ENCODE results near the gene PDCD5. TPM values are rescaled to one million over a fixed set of nuclear protein-coding genes. Genes with fewer than 3 reads are reported as not detected.
"Not testable (repeated sequence)": the region's sequence is repeated elsewhere in the genome, so short reads cannot be mapped to it uniquely, and the experiment has no call there.

The PDCD5 gene
- polyA plus RNA-seq, 1 donor from 2014 or later, result 101 TPM

DNA sequence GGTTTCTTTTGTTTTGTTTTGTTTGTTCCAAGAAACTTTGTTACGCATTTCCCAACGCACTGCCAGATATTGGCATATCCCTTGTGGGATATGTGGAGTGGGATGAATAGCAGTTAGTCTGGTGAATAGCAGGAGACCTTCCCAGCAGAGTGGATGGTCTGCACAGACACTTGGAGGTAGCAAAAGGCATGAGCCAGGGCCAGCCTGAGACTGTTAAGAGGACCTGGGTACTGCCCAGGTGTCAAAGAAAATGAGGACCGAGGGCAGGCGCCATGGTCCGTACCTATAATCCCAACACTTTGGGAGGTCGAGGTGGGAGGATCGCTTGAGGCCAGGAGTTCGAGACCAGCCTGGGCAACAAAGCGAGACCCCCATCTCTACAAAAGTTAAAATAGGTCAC is 13.5 kb upstream of the PDCD5 start:
- Mint-ChIP-seq H3K4me1 (no peaks in the 10 kb centered on the region), H3K9me3 (no peaks in the 10 kb centered on the region), H3K27me3 (peaks cover 10% of the 10 kb centered on the region), H3K4me3 (no peak overlapping the region), H3K36me3 (no peaks in the 10 kb centered on the region), H3K27ac (no peak overlapping the region)

DNA sequence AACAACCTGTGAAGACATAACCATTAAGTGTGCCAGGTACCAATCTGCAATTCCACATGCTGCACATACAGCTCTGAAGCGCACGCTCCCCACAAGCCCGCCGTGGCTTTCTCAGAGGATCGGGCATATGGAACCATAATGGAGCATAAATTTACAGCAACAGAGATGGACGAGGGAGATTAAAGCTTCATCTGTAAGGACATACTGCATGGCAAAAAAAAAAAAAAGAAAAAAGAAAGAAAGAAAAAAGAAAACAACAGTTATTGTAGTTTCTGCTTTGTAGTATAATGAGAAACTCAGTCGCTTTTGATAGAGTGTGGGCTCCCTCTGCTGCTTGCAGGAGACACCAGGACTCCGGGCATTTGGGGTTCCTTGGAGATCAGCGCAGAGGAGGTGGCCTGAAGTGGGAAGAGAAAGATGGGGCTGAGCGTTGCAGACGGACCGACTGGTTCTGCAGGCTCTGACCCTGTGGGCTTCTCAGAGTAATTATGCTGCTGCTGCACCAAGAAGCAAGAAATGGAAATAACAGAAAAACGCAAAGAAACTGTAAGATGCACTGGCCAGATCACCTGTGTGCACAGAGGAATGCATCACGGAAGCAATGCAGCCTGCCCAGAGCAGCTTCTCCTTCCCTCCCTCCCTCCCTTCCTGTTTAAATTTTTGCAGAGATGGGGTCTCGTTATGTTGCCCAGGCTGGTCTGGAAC is 10.8 kb upstream of the PDCD5 start:
- Mint-ChIP-seq H3K36me3 (no peaks in the 10 kb centered on the region), H3K9me3 (no peaks in the 10 kb centered on the region), H3K27me3 (peaks cover 15% of the 10 kb centered on the region), H3K4me1 (no peaks in the 10 kb centered on the region), H3K27ac (no peak overlapping the region), H3K4me3 (peak overlapping the region in 1 of 4 donors; percentile 32)

- peaks cover 15% of the 10 kb centered on the region for H3K27me3 Mint-ChIP-seq
- H3K36me3 Mint-ChIP-seq, H3K9me3 Mint-ChIP-seq, H3K4me1 Mint-ChIP-seq, H3K27ac Mint-ChIP-seq, H3K4me3 Mint-ChIP-seq: not testable (repeated sequence)
These were observed 9.4 kb upstream of the PDCD5 start for GRCh38 chr19:32571471-32572075.

DNA sequence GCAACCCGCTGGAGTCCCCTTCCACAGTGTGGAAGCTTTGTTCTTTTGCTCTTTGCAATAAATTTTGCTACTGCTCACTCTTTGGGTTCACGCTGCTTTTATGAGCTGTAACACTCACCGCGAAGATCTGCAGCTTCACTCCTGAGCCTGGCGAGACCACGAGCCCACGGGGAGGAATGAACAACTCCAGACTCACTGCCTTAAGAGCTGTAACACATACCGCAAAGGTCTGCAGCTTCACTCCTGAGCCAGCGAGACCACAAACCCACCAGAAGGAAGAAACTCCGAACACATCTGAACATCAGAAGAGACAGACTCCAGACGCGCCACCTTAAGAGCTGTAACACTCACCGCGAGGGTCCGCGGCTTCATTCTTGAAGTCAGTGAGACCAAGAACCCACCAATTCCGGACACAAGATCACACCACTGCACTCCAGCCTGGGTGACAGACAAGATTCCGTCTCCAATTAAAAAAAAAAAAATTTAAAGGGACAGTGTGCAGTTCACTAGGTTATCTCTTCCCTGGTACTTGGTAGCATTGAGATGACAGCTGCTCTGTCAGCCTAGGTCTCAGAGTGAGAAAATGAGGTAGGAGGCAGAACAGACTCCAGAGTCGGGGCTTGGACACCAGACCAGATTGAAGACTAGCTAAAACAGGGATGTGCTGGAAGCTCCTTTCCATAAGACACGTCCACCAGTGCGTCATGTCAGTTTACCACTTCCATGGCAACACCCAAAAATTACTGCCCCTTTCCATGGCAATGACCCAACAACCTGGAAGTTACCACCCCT is 8.1 kb upstream of the PDCD5 start:
- H3K4me1 Mint-ChIP-seq, H3K27ac Mint-ChIP-seq, H3K9me3 Mint-ChIP-seq, H3K36me3 Mint-ChIP-seq: not testable (repeated sequence)
- Mint-ChIP-seq H3K4me3 (peak overlapping the region in 1 of 4 donors; percentile 83), H3K27me3 (peaks cover 13% of the 10 kb centered on the region)

- Mint-ChIP-seq H3K36me3 (peaks cover 1% of the 10 kb centered on the region), H3K27ac (no peak overlapping the region), H3K4me1 (no peaks in the 10 kb centered on the region), H3K4me3 (no peak overlapping the region), H3K27me3 (peaks cover 12% of the 10 kb centered on the region), H3K9me3 (no peaks in the 10 kb centered on the region)
These were observed 7.5 kb upstream of the PDCD5 start for GRCh38 chr19:32573492-32573794.

DNA sequence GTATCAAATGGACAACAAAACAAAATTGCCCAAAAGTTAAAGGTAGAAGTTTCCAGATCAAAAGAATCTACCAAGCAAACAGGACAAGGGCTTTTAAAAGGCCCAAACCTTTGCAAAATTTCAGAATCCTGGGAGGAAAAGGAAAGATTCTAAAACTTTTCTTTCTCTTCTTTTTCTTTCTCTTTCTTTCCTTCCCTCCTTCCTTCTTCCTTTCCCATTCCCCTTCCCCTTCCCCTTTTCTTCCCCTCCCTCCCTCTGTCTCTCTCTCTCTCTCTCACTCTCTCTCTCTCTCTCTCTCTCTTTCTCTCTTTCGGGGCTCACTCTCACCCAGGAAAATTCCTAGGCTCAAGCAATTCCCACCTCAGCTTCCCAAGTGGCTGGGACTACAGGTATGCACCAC is 4.2 kb upstream of the PDCD5 start:
- Mint-ChIP-seq H3K27ac (no peak overlapping the region), H3K4me3 (no peak overlapping the region), H3K36me3 (peaks cover 3% of the 10 kb centered on the region)

GRCh38 chr19:32580353-32580900 is 563 bp upstream of the PDCD5 start:
- H3K9me3 Mint-ChIP-seq, result no peaks in the 10 kb centered on the region
- H3K27me3 Mint-ChIP-seq, result no peaks in the 10 kb centered on the region
- H3K4me3 Mint-ChIP-seq, result peak overlapping the region; percentile 92 to 96 (median 94)
- peak overlapping the region in 2 of 3 donors; percentile 50 to 90 for H3K27ac Mint-ChIP-seq
- peaks cover 13 to 16% (median 15%) of the 10 kb centered on the region in 3 donors for H3K4me1 Mint-ChIP-seq
- peaks cover 8% of the 10 kb centered on the region for H3K36me3 Mint-ChIP-seq

More for the DNA sequence above, 4.2 kb upstream of the PDCD5 start:
- H3K27me3 Mint-ChIP-seq, result peaks cover 5% of the 10 kb centered on the region
- no peaks in the 10 kb centered on the region for H3K9me3 Mint-ChIP-seq
- peaks cover 2 to 3% (median 3%) of the 10 kb centered on the region in 3 donors for H3K4me1 Mint-ChIP-seq

DNA sequence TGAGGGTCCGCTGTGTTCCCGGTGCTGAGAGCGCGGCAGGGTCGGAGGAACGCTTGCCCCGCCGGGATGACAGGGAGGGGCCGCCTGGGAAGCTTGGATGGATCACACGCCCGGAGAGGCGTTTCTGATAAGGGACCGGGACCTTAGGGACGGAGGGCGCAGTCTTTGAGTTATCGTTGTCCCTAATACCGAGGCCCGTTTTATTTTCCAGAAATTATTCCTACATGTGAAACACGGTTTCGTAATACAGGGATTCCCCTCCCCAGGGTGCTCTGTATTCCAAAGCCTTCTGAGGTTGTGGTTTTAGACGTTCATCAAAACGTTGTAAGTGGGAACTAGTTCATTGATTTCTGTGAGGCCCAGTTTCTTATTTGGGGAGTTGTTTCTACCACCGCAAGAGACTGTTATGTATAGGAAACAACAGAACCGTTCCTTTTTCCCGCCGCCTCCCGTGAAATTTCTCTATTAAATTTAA is 752 bp downstream of the PDCD5 start:
- H3K9me3 Mint-ChIP-seq, result no peaks in the 10 kb centered on the region
- peak overlapping the region; percentile 85 to 96 (median 89) for H3K4me3 Mint-ChIP-seq
- H3K36me3 Mint-ChIP-seq, result peaks cover 8% of the 10 kb centered on the region
- peaks cover 13 to 17% (median 16%) of the 10 kb centered on the region in 3 donors for H3K4me1 Mint-ChIP-seq
- peak overlapping the region in 2 of 3 donors; percentile 39 to 46 for H3K27ac Mint-ChIP-seq
- no peaks in the 10 kb centered on the region for H3K27me3 Mint-ChIP-seq

DNA sequence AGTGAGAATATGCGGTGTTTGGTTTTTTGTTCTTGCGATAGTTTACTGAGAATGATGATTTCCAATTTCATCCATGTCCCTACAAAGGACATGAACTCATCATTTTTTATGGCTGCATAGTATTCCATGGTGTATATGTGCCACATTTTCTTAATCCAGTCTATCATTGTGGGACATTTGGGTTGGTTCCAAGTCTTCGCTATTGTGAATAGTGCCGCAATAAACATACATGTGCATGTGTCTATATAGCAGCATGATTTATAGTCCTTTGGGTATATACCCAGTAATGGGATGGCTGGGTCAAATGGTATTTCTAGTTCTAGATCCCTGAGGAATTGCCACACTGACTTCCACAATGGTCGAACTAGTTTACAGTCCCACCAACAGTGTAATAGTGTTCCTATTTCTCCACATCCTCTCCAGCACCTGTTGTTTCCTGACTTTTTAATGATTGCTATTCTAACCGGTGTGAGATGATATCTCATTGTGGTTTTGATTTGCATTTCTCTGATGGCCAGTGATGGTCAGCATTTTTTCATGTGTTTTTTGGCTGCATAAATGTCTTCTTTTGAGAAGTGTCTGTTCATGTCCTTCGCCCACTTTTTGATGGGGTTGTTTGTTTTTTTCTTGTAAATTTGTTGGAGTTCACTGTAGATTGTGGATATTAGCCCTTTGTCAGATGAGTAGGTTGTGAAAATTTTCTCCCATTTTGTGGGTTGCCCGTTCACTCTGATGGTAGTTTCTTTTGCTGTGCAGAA is 6.9 kb downstream of the PDCD5 start:
- H3K27ac Mint-ChIP-seq, H3K4me3 Mint-ChIP-seq, H3K4me1 Mint-ChIP-seq, H3K36me3 Mint-ChIP-seq, H3K9me3 Mint-ChIP-seq, H3K27me3 Mint-ChIP-seq: not testable (repeated sequence)

- H3K27me3 Mint-ChIP-seq, result no peaks in the 10 kb centered on the region
- H3K4me1 Mint-ChIP-seq, result no peaks in the 10 kb centered on the region
- peaks cover 0 to 1% (median 0%) of the 10 kb centered on the region in 3 donors for H3K9me3 Mint-ChIP-seq
- H3K27ac Mint-ChIP-seq, result no peak overlapping the region
- peaks cover 8% of the 10 kb centered on the region for H3K36me3 Mint-ChIP-seq
- no peak overlapping the region for H3K4me3 Mint-ChIP-seq
These were observed 13.0 kb downstream of the PDCD5 start for GRCh38 chr19:32594021-32594420.

DNA sequence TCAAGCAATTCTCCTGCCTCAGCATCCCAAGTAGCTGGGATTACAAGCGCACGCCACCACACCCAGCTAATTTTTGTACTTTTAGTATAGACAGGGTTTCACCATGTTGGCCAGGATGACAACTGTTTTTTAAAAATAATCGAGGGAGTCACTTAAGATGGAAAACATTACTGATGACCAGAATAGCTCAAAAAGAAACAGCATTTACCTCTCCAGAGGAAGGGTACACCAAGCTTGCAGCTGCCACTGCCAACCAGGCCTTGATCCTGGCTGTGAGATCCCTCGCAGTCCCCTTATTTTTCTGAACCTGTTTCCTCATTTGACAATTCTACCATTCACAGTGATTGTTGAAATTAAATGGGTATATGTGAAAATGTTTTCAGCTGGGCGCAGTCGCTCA is 14.5 kb downstream of the PDCD5 start:
- peaks cover 0 to 1% (median 0%) of the 10 kb centered on the region in 3 donors for H3K9me3 Mint-ChIP-seq
- peaks cover 0 to 5% (median 3%) of the 10 kb centered on the region in 3 donors for H3K4me1 Mint-ChIP-seq
- no peak overlapping the region for H3K4me3 Mint-ChIP-seq
- H3K27ac Mint-ChIP-seq, result no peak overlapping the region
- peaks cover 8% of the 10 kb centered on the region for H3K36me3 Mint-ChIP-seq
- H3K27me3 Mint-ChIP-seq, result no peaks in the 10 kb centered on the region

- Mint-ChIP-seq H3K4me1 (peaks cover 0 to 5% (median 3%) of the 10 kb centered on the region in 3 donors), H3K4me3 (no peak overlapping the region), H3K27ac (no peak overlapping the region), H3K36me3 (peaks cover 7% of the 10 kb centered on the region), H3K9me3 (no peaks in the 10 kb centered on the region), H3K27me3 (no peaks in the 10 kb centered on the region)
These were observed 17.0 kb downstream of the PDCD5 start for GRCh38 chr19:32598022-32598421.

DNA sequence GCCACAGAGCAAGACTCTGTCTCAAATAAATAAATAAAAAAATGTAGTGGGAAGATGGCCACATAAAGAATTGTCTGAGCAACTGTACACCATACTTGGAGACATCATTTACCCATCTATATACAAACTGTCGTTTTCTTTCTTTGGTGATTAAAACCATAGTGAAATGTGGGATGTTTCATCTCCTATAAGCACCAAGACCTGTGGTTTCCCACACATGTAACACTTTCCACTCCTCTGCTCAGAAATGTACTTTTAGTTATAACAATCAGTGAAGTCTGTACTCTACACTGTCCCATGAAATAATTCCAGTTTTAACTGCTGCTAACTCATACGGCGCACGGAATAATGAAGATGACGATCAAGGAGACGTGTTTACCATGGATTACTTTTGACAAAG is 18.3 kb downstream of the PDCD5 start:
- Mint-ChIP-seq H3K27ac (peak overlapping the region in 1 of 3 donors; percentile 7), H3K4me1 (peaks cover 0 to 5% (median 3%) of the 10 kb centered on the region in 3 donors), H3K4me3 (no peak overlapping the region), H3K36me3 (peaks cover 7% of the 10 kb centered on the region), H3K27me3 (no peaks in the 10 kb centered on the region), H3K9me3 (no peaks in the 10 kb centered on the region)

DNA sequence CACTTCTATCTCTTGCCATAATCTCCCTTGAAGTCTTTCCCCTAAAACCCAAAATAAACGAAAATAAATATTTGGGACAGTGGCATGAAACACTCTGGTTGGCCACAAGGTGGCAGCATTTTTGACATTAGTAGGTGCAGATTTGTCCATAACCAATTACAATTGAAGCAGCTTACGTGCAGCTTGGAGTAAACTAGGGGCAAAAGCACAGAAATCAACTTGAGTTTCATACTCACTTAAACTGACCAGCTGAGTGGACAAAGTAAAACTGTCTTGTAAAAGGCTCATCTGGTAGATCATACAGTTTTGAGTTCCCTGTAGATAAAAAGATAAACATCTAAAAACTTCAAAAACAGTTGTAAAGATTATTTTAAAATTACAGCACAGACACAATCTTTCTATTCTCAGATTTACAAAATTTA is 18.8 kb downstream of the PDCD5 start:
- H3K27ac Mint-ChIP-seq, result no peak overlapping the region
- no peak overlapping the region for H3K4me3 Mint-ChIP-seq
- peaks cover 7% of the 10 kb centered on the region for H3K36me3 Mint-ChIP-seq
- H3K9me3 Mint-ChIP-seq, result no peaks in the 10 kb centered on the region
- H3K4me1 Mint-ChIP-seq, result peaks cover 0 to 5% (median 3%) of the 10 kb centered on the region in 3 donors
- H3K27me3 Mint-ChIP-seq, result no peaks in the 10 kb centered on the region
